Stimulated activated naive CD8-positive, alpha-beta T cell treated with anti-CD3 and anti-CD28 coated beads, Interleukin-15, amount 100 ng/mL, for 72 hours (primary cell): ENCODE results near the gene TNFRSF19.
A peak's percentile ranks its signal among the peaks of the same experiment; 100 is the strongest.

Experiments
- ATAC-seq: fragments of 150-1000 bp; cut with Tn5 transposase; 2 replicates; pipeline ENCODE4 v1.10.0; 2021; ENCODE audit warnings: mild to moderate bottlenecking, moderate library complexity
- DNase-seq, 2 donors: peaks; one replicate each; pipeline ENCODE4 v3.0.0; 2021 to 2022
- H3K27ac Mint-ChIP-seq, 2 donors: one replicate each; pipeline ENCODE4 v1.8.0; 2022; ENCODE audit warnings: mild to moderate bottlenecking in 2 of 2, mixed read lengths in 2 of 2, moderate library complexity in 2 of 2
- H3K27me3 Mint-ChIP-seq: one replicate; pipeline ENCODE4 v1.8.0; 2022; ENCODE audit warnings: mixed read lengths
- H3K4me1 Mint-ChIP-seq: one replicate; pipeline ENCODE4 v1.8.0; 2022; ENCODE audit warnings: mild to moderate bottlenecking, mixed read lengths
- H3K4me3 Mint-ChIP-seq, 2 donors: one replicate each; pipeline ENCODE4 v1.8.0; 2022; ENCODE audit warnings: mild to moderate bottlenecking in 2 of 2, mixed read lengths in 2 of 2, moderate library complexity in 1 of 2
- H3K9me3 Mint-ChIP-seq, 2 donors: one replicate each; pipeline ENCODE4 v1.8.0; 2022; ENCODE audit warnings: mixed read lengths in 2 of 2

Gene TNFRSF19

GRCh38 chr13:23558675-23559536 is 11.3 kb upstream of the TNFRSF19 start:
- peak; percentile 64 for ATAC-seq
- H3K9me3 Mint-ChIP-seq: no peaks in the 10 kb centered on the region
- peaks cover 19% of the 10 kb centered on the region for H3K27me3 Mint-ChIP-seq
- DNase-seq: no peak
- no peaks in the 10 kb centered on the region for H3K4me1 Mint-ChIP-seq
- no peak overlapping the region for H3K4me3 Mint-ChIP-seq
- H3K27ac Mint-ChIP-seq: no peak overlapping the region

- no peak for ATAC-seq
- no peaks in the 10 kb centered on the region for H3K4me1 Mint-ChIP-seq
- no peak for DNase-seq
- peaks cover 21% of the 10 kb centered on the region for H3K27me3 Mint-ChIP-seq
- no peak overlapping the region for H3K4me3 Mint-ChIP-seq
- no peak overlapping the region for H3K27ac Mint-ChIP-seq
- H3K9me3 Mint-ChIP-seq: no peaks in the 10 kb centered on the region
Observed at GRCh38 chr13:23560571-23561089, 9.6 kb upstream of the TNFRSF19 start.

GRCh38 chr13:23561261-23561660 is 9.0 kb upstream of the TNFRSF19 start:
- Mint-ChIP-seq H3K4me3 (no peak overlapping the region), H3K27me3 (peaks cover 27% of the 10 kb centered on the region), H3K9me3 (no peaks in the 10 kb centered on the region), H3K4me1 (no peaks in the 10 kb centered on the region), H3K27ac (no peak overlapping the region)
- no peak for DNase-seq
- ATAC-seq: no peak

GRCh38 chr13:23563085-23563845 is 6.9 kb upstream of the TNFRSF19 start:
- Mint-ChIP-seq H3K27me3 (peaks cover 39% of the 10 kb centered on the region), H3K4me3 (no peak overlapping the region), H3K4me1 (no peaks in the 10 kb centered on the region), H3K27ac (no peak overlapping the region), H3K9me3 (no peaks in the 10 kb centered on the region)
- ATAC-seq: no peak
- DNase-seq: no peak

DNA sequence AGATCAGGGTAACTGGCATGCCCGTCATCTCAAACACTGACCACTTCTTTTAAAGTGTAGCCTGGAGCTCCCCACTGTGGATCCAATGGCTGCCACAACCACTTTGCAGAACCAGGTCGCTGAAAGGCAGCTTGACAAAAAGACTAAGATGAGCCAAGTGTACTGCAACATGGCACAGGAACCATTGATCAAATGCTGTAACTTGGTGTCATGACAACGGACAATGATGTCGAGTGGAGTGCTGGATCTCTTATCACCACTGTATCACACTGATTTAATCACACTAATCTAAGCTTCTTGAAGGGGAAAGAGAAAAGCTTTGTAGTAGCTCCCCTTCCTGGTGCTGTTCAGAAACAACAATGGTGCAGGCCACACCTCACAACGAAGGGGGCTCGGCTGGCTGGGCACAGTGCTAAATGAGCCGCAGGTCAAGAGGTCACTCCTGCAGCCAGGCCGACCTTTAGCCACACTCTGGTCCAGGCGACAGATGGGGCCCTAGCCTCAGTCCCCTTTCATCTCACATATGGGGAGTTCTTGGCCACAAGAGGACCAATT is 2.2 kb upstream of the TNFRSF19 start:
- H3K27ac Mint-ChIP-seq: no peak overlapping the region
- H3K9me3 Mint-ChIP-seq: no peaks in the 10 kb centered on the region
- H3K4me3 Mint-ChIP-seq: no peak overlapping the region
- ATAC-seq (no peak), DNase-seq (no peak)
- peaks cover 68% of the 10 kb centered on the region for H3K27me3 Mint-ChIP-seq
- no peaks in the 10 kb centered on the region for H3K4me1 Mint-ChIP-seq

- H3K9me3 Mint-ChIP-seq: no peaks in the 10 kb centered on the region
- peaks cover 8% of the 10 kb centered on the region for H3K4me1 Mint-ChIP-seq
- H3K4me3 Mint-ChIP-seq: no peak overlapping the region
- no peak for DNase-seq
- peaks cover 56% of the 10 kb centered on the region for H3K27me3 Mint-ChIP-seq
- ATAC-seq: no peak
- no peak overlapping the region for H3K27ac Mint-ChIP-seq
Observed at GRCh38 chr13:23570921-23571315, 706 bp downstream of the TNFRSF19 start.

DNA sequence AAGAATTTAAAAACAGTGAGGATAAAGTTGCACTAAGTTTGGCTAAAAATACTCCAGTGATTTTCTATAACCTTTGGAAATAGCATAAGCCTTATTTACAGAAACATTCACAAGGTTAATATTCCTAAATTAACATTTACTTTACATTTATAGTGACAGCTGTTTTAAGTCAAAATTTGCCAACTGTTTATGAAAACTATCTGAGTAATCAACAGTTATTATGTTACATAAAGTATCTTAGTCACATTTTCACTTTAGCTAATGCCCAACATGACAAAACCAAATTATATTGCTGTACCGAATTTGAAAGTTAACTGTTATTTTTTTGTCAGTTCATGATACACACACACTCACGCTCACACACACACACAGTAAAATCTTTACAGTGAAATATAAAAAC is 1.2 kb downstream of the TNFRSF19 start:
- peaks cover 8% of the 10 kb centered on the region for H3K4me1 Mint-ChIP-seq
- H3K4me3 Mint-ChIP-seq: no peak overlapping the region
- no peak overlapping the region for H3K27ac Mint-ChIP-seq
- peaks cover 51% of the 10 kb centered on the region for H3K27me3 Mint-ChIP-seq
- ATAC-seq: no peak
- no peaks in the 10 kb centered on the region for H3K9me3 Mint-ChIP-seq
- no peak for DNase-seq

- H3K27ac Mint-ChIP-seq: no peak overlapping the region
- no peak overlapping the region for H3K4me3 Mint-ChIP-seq
- H3K27me3 Mint-ChIP-seq: peaks cover 56% of the 10 kb centered on the region
- ATAC-seq (no peak), DNase-seq (no peak)
- no peaks in the 10 kb centered on the region for H3K9me3 Mint-ChIP-seq
- peaks cover 8% of the 10 kb centered on the region for H3K4me1 Mint-ChIP-seq
Observed at GRCh38 chr13:23572836-23573235, 2.6 kb downstream of the TNFRSF19 start.

- Mint-ChIP-seq H3K4me3 (no peak overlapping the region), H3K9me3 (no peaks in the 10 kb centered on the region), H3K27ac (no peak overlapping the region), H3K4me1 (peaks cover 9% of the 10 kb centered on the region), H3K27me3 (peaks cover 55% of the 10 kb centered on the region)
- ATAC-seq (no peak), DNase-seq (no peak)
Observed at GRCh38 chr13:23574421-23575145, 4.4 kb downstream of the TNFRSF19 start.

DNA sequence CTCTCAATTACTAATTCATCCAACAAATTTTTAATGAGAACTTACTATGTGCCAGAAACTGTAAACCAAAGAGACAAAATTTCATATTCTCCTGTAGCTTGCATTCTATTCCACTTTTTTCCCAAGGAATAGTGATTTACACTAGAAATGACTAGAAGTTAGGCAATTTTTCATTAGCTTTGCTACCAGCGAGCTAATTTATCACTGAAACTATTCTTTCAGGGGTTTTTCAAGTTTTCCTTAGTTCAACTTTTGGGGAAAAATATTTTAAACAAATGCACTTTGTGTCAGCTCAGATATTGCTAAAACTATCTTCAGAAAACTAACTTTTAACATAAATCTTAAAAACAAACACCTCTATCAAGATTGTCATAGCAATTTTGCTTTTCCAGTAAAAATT is 5.4 kb downstream of the TNFRSF19 start:
- H3K27me3 Mint-ChIP-seq: peaks cover 55% of the 10 kb centered on the region
- H3K27ac Mint-ChIP-seq: no peak overlapping the region
- no peaks in the 10 kb centered on the region for H3K9me3 Mint-ChIP-seq
- H3K4me1 Mint-ChIP-seq: peaks cover 19% of the 10 kb centered on the region
- DNase-seq (no peak), ATAC-seq (no peak)
- no peak overlapping the region for H3K4me3 Mint-ChIP-seq

GRCh38 chr13:23578411-23579071 is 8.3 kb downstream of the TNFRSF19 start:
- H3K27me3 Mint-ChIP-seq: peaks cover 61% of the 10 kb centered on the region
- peak overlapping the region in 1 of 2 donors; percentile 63 for H3K27ac Mint-ChIP-seq
- peak; percentile 71 to 75 for DNase-seq

DNA sequence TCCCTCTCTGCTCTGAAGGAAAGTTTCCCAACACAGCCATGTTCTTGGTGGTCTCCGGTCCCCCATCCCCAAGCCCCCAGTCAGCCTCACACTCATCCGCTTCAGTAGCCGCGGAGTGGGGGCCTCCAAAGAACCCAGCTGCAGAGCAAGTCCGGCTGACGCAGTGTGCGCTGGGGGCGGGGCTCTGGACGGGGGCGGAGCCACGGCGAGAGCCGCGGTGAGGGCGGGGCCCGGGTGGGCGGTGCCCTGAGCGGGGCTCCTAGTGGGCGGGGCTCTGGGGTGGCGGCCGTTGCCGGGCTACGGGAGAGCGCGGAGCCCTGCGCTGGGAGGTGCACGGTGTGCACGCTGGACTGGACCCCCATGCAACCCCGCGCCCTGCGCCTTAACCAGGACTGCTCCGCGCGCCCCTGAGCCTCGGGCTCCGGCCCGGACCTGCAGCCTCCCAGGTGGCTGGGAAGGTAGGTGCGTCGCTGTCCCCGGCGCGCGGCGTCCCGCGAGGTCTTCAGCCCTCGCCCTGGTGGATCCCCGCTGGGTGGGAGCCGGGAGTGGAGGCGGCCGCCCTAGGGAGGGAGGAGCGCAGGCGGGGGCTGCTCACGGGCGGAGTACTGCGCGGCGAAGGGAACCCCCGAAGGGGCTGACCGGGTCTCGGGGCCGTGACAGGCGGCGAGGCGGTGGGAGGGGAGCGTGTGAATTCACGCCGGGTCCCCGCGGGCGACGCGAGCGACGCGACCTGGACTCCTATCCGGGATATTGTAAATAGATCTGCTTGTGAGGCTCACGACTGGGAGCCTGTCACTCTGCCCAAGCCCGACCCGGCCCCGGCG is 9.1 kb downstream of the TNFRSF19 start:
- H3K27me3 Mint-ChIP-seq: peaks cover 66% of the 10 kb centered on the region
- H3K4me1 Mint-ChIP-seq: peaks cover 19% of the 10 kb centered on the region
- H3K4me3 Mint-ChIP-seq: peak overlapping the region; percentile 73 to 85
- peak overlapping the region in 1 of 2 donors; percentile 63 for H3K27ac Mint-ChIP-seq
- DNase-seq: peak; percentile 89 to 90
- no peaks in the 10 kb centered on the region for H3K9me3 Mint-ChIP-seq
- ATAC-seq: peak; percentile 94

More at GRCh38 chr13:23578411-23579071, 8.3 kb downstream of the TNFRSF19 start:
- no peaks in the 10 kb centered on the region for H3K9me3 Mint-ChIP-seq
- peak; percentile 81 for ATAC-seq
- H3K4me1 Mint-ChIP-seq: peaks cover 19% of the 10 kb centered on the region
- peak overlapping the region; percentile 73 to 85 for H3K4me3 Mint-ChIP-seq

DNA sequence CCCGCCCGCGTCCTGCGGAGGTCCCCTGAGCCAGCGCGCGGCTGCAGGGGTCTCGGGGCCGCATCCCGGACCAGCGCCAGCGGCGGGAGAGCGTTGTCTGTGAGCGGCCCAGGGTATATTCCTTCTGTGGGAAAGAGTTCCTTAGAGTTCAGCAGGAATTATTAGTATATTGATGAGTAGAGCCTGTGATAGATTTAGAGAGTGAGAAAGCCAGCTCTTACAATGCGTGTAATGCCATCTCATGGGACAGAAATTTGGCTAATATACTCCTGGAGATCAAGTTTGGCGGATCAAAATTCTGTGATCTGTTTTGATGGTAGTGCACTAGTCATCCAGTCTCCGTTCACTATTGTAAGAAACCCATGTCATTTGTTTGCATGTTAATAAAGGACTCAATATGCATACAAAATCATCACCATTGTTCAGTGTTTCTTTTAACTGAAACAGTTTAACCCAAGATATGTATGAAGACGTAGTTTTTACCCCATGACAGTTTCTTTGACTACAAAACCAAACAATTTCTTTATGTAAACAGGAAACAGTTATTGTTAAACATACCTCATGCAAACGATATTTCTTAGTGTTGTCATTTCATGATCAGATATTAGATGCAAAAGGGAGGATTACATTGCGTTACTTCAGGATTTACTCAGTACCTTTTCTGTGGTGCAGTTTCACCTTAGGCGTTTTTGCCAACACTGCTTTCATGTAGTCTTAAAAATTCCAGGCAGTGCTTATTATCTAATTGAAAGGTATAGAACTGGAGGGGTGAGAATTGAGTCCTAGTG is 9.9 kb downstream of the TNFRSF19 start:
- H3K27me3 Mint-ChIP-seq: peaks cover 59% of the 10 kb centered on the region

More for the DNA sequence above, 9.9 kb downstream of the TNFRSF19 start:
- H3K4me1 Mint-ChIP-seq: peaks cover 11% of the 10 kb centered on the region
- H3K27ac Mint-ChIP-seq: no peak overlapping the region
- DNase-seq (no peak), ATAC-seq (no peak)
- H3K9me3 Mint-ChIP-seq: no peaks in the 10 kb centered on the region
- H3K4me3 Mint-ChIP-seq: peak overlapping the region; percentile 73 to 85
